Left ventricle myocardium inferior (tissue), 1 donor: Measurements from ENCODE around the gene RFX2. TPM values are rescaled to one million over a fixed set of nuclear protein-coding genes. Genes with fewer than 3 reads are reported as not detected.

Experiments
- DNase-seq: peaks from one replicate; pipeline ENCODE4 v3.0.0-alpha.2; 2020
- H3K27ac ChIP-seq: fragments of 200-600 bp; replicated peaks from 2 replicates; pipeline ENCODE4 v1.8.0; 2021
- H3K27me3 ChIP-seq: fragments of 200-600 bp; 2 replicates; pipeline ENCODE4 v1.8.0; 2021; ENCODE audit warnings: low read depth
- H3K36me3 ChIP-seq: fragments of 200-600 bp; 2 replicates; pipeline ENCODE4 v1.8.0; 2021
- H3K4me1 ChIP-seq: fragments of 200-600 bp; 2 replicates; pipeline ENCODE4 v1.8.0; 2021
- H3K4me3 ChIP-seq: fragments of 200-600 bp; 2 replicates; pipeline ENCODE4 v1.8.0; 2021; ENCODE audit warnings: mild to moderate bottlenecking, moderate library complexity
- H3K9me3 ChIP-seq: fragments of 200-600 bp; replicated peaks from 2 replicates; pipeline ENCODE4 v1.8.0; 2021
- CTCF ChIP-seq: fragments of 200-600 bp; IDR thresholded peaks from 2 replicates; pipeline ENCODE4 v1.8.0; 2021; ENCODE audit warnings: antibody characterized with exemption, mild to moderate bottlenecking, borderline replicate concordance
- intact Hi-C: fragments of 100-400 bp; cut with micrococcal nuclease; formaldehyde crosslinking; loops from one replicate; pipeline ENCODE4 v1.11.0; 2022
- total RNA-seq: library from RNA; stranded (reverse); fragmentation: NEBNext Ultra II Directional; extraction: Animal tissue kit (Norgen Biotek cat#: 25700); gene quantifications from one replicate; pipeline ENCODE4 v1.2.1, GENCODE V29; 2021
- donor health status: DM: no; HTN: yes; CAD: no; lungs with severe emphysema.

RFX2 gene
- total RNA-seq, 1 donor from 2014 or later: 6.1 TPM

- H3K27me3 ChIP-seq: no peaks in the 10 kb centered on the region
- no peak overlapping the region for H3K4me3 ChIP-seq
- no peaks in the 10 kb centered on the region for H3K36me3 ChIP-seq
- peak overlapping the region; percentile 95 for H3K27ac ChIP-seq
- H3K9me3 ChIP-seq: no peaks in the 10 kb centered on the region
- no peak for TF ChIP-seq CTCF
- H3K4me1 ChIP-seq: peaks cover 43% of the 10 kb centered on the region
- intact Hi-C loops: no loop called here
- DNase-seq: no peak
Measured at GRCh38 chr19:6055013-6055795, 55.1 kb downstream of the RFX2 start.

GRCh38 chr19:6048793-6049405, 61.4 kb downstream of the RFX2 start:
- Histone ChIP-seq H3K4me3 (peak overlapping the region; percentile 10), H3K36me3 (peaks cover 2% of the 10 kb centered on the region), H3K27me3 (no peaks in the 10 kb centered on the region), H3K27ac (no peak overlapping the region), H3K9me3 (no peaks in the 10 kb centered on the region), H3K4me1 (peaks cover 18% of the 10 kb centered on the region)
- DNase-seq: peak; percentile 69
- TF ChIP-seq CTCF: peak; percentile 94
- intact Hi-C loops: loop anchor here (2.0 kb wide), 1 partner anchor 76 kb away; no protein-coding TSS in a partner anchor

- Histone ChIP-seq H3K4me1 (peaks cover 18% of the 10 kb centered on the region), H3K27me3 (no peaks in the 10 kb centered on the region), H3K36me3 (peaks cover 8% of the 10 kb centered on the region), H3K27ac (no peak overlapping the region), H3K4me3 (peak overlapping the region; percentile 10), H3K9me3 (no peaks in the 10 kb centered on the region)
- no peak for TF ChIP-seq CTCF
- no peak for DNase-seq
- intact Hi-C loops: loop anchor here (2.0 kb wide), 1 partner anchor 76 kb away; no protein-coding TSS in a partner anchor
Measured at GRCh38 chr19:6048348-6048747, 62.0 kb downstream of the RFX2 start.

- Histone ChIP-seq H3K27me3 (no peaks in the 10 kb centered on the region), H3K27ac (no peak overlapping the region), H3K4me1 (peaks cover 18% of the 10 kb centered on the region), H3K4me3 (no peak overlapping the region), H3K36me3 (peaks cover 13% of the 10 kb centered on the region), H3K9me3 (no peaks in the 10 kb centered on the region)
- intact Hi-C loops: loop anchor here (2.0 kb wide), 1 partner anchor 77 kb away; no protein-coding TSS in a partner anchor
- TF ChIP-seq CTCF: peak; percentile 66
- DNase-seq: no peak
Measured at GRCh38 chr19:6047741-6048251, 62.5 kb downstream of the RFX2 start.

GRCh38 chr19:6047256-6047655, 63.0 kb downstream of the RFX2 start:
- Histone ChIP-seq H3K27ac (no peak overlapping the region), H3K4me3 (no peak overlapping the region)
- intact Hi-C loops: no loop called here

More at GRCh38 chr19:6047256-6047655, 63.0 kb downstream of the RFX2 start:
- H3K36me3 ChIP-seq: peaks cover 17% of the 10 kb centered on the region
- DNase-seq: no peak
- no peaks in the 10 kb centered on the region for H3K27me3 ChIP-seq
- no peaks in the 10 kb centered on the region for H3K9me3 ChIP-seq
- peaks cover 18% of the 10 kb centered on the region for H3K4me1 ChIP-seq
- TF ChIP-seq CTCF: no peak
